ENCODE results near the gene ABCA3.
"Not testable (repeated sequence)": the region's sequence is repeated elsewhere in the genome, so short reads cannot be mapped to it uniquely, and the experiment has no call there.

The ABCA3 gene

DNA sequence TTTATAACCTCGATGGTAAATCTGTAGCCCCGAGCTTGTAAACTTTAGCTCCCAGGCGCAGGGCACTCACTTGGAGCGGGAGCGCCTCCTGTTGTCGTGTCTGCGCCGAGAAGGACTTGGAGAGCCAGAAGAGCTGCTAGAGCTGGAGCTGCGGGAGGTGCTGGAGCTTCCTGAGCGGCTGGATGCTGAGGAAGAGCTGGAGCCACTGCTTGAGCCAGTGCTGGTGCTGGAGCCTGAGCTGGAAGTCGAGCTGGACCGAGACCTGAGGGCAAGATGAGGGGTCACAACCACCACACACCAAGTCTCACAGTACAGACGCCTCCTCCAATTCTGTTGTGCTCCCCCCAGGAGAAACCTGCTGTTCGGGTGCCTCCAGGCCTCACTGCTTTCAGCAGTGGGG lies 77.5 kb downstream of the ABCA3 start:
- H3K4me3 ChIP-seq (ENCODE audit: low read depth, low read length); H3K9me3 ChIP-seq; H3K27me3 ChIP-seq; H3K4me1 ChIP-seq; DNase-seq: not testable (repeated sequence)
- TF ChIP-seq, protein P1, sequence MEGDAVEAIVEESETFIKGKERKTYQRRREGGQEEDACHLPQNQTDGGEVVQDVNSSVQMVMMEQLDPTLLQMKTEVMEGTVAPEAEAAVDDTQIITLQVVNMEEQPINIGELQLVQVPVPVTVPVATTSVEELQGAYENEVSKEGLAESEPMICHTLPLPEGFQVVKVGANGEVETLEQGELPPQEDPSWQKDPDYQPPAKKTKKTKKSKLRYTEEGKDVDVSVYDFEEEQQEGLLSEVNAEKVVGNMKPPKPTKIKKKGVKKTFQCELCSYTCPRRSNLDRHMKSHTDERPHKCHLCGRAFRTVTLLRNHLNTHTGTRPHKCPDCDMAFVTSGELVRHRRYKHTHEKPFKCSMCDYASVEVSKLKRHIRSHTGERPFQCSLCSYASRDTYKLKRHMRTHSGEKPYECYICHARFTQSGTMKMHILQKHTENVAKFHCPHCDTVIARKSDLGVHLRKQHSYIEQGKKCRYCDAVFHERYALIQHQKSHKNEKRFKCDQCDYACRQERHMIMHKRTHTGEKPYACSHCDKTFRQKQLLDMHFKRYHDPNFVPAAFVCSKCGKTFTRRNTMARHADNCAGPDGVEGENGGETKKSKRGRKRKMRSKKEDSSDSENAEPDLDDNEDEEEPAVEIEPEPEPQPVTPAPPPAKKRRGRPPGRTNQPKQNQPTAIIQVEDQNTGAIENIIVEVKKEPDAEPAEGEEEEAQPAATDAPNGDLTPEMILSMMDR (IDR thresholded peaks at IDR 0.05; ENCODE audit: low read depth, low read length) = peak; percentile 7; the same call in 1 of the 2 replicates
- peaks cover 80% of the 10 kb centered on the region for H3K36me3 ChIP-seq

DNA sequence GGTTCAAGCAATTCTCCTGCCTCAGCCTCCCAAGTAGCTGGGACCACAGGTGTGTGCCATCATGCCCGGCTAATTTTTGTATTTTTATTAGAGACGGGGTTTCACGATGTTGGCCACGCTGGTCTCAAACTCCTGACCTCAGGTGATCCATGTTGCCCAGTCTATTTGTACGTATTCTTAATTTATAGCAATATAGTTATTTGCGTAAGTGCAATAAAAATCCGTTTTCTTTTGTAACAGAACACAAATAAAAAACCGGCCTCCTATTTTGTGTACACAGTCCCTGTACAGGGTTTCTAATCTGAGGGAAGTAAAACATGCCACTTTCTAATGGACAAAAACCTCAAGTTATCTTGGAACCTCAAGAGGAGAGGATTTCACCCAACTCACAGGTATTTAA lies 80.3 kb downstream of the ABCA3 start:
- DNase-seq = no peak
- TF ChIP-seq, protein P1 (IDR thresholded peaks at IDR 0.05; ENCODE audit: low read depth, low read length) = no peak
- no peaks in the 10 kb centered on the region for H3K4me1 ChIP-seq
- H3K9me3 ChIP-seq = no peaks in the 10 kb centered on the region
- H3K27me3 ChIP-seq = no peaks in the 10 kb centered on the region
- H3K36me3 ChIP-seq = peaks cover 100% of the 10 kb centered on the region
- no peak overlapping the region for H3K4me3 ChIP-seq (ENCODE audit: low read depth, low read length)

DNA sequence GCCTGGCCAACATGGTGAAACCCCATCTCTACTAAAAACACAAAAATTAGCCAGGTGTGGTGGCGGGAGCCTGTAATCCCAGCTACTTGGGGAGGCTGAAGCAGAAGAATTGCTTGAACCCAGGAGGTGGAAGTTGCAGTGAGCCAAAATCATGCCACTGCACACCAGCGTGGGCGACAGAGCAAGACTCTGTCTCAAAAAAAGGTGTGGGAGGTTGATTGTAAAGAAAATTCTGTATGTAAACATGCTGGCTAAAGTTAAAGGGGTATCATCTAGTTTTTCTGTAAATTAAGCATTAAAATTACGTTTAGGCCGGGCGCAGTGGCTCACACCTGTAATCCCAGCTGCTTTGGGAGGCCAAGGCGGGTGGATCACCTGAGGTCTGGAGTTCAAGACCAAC lies 82.0 kb downstream of the ABCA3 start:
- peaks cover 100% of the 10 kb centered on the region for H3K36me3 ChIP-seq
- not testable (repeated sequence) for H3K4me1 ChIP-seq

DNA sequence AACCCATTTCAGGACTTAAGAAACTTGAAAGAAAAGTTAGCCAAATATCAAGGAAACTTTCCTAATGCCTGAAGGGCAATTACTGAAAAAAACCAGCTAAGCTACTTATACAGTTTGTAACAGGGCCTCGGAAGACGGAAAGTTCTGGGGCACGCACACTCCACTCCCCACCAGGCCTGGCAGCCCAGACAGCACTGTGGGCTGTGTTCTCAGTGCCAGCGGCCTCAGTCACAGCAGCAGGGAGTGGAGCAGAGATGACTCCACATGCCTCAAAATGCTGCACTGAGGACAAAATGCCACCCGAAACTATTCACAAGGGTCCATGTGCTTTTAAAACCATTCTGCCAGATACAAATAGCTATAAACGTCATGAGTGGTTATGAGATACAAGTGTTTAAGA lies 82.8 kb downstream of the ABCA3 start:
- TF ChIP-seq, protein P1 (IDR thresholded peaks at IDR 0.05; ENCODE audit: low read depth, low read length) = no peak
- no peaks in the 10 kb centered on the region for H3K4me1 ChIP-seq
- H3K27me3 ChIP-seq = no peaks in the 10 kb centered on the region
- H3K36me3 ChIP-seq = peaks cover 100% of the 10 kb centered on the region
- H3K9me3 ChIP-seq = no peaks in the 10 kb centered on the region
- DNase-seq = no peak
- no peak overlapping the region for H3K4me3 ChIP-seq (ENCODE audit: low read depth, low read length)

More for the DNA sequence above, 82.0 kb downstream of the ABCA3 start:
- not testable (repeated sequence) for H3K4me3 ChIP-seq (ENCODE audit: low read depth, low read length); H3K27me3 ChIP-seq; H3K9me3 ChIP-seq; DNase-seq

DNA sequence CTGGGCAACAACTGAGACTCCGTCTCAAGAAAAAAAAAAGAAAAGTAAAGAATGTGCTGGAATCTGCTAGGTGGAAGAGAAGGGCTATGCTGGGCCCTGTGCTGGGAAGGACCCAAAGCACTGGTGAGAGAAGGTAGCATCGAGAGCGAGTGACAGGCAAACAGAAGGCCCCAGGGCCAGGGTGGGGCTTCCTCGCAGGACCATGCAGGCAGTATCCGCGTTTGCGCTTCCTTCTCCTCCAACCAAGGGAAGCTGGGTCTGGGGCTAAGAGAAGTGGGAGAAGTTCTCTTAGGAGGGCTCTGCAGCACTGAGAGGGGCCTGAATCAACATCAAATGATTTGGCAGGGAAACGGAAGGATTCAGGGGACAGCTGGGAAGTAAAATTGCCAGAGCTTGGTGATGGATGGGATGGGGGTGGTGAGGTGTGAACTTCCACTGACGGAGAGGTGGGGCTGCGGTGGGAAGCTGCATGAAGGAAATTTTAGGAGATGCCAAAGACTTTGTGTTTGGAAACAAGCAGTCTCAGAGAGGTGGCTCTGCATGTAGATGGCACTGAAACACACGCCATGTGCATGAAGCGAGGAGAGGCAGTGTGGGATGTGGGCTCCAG lies 83.9 kb downstream of the ABCA3 start:
- Histone ChIP-seq H3K4me3 (ENCODE audit: low read depth, low read length) (no peak overlapping the region), H3K9me3 (no peaks in the 10 kb centered on the region), H3K27me3 (no peaks in the 10 kb centered on the region), H3K4me1 (peaks cover 3% of the 10 kb centered on the region; the same call in 1 of the 2 replicates), H3K36me3 (peaks cover 96% of the 10 kb centered on the region)
- no peak for DNase-seq
- TF ChIP-seq, protein P1 (IDR thresholded peaks at IDR 0.05; ENCODE audit: low read depth, low read length) = no peak

DNA sequence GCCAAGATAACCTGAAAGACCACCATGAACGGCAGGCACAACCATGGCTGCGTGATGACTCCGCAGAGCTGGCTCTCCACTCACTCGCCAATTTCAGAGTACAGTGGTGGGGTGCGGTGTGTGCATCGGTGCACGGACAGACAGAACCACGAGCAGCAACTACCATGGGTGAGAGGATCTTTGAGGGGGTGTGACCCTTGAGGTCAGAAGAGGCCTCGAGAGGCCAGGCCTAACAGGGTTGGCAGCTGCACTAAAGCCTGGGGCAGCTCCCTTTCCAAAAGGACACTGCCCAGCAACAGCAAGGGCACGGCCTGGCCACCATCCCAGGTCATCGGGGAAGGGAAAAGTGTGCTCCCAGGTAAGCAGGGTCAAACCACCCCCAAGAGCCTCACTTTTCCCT lies 87.2 kb downstream of the ABCA3 start:
- H3K27me3 ChIP-seq = no peaks in the 10 kb centered on the region
- H3K9me3 ChIP-seq = no peaks in the 10 kb centered on the region
- no peak for DNase-seq
- TF ChIP-seq, protein P1 (IDR thresholded peaks at IDR 0.05; ENCODE audit: low read depth, low read length) = no peak
- H3K36me3 ChIP-seq = peaks cover 70% of the 10 kb centered on the region
- peaks cover 3% of the 10 kb centered on the region; the same call in 1 of the 2 replicates for H3K4me1 ChIP-seq
- no peak overlapping the region for H3K4me3 ChIP-seq (ENCODE audit: low read depth, low read length)

Data from BE2C (cell line).